SH-SY5Y (cell line): ENCODE results near the gene SELENOW.

Experiments
- GATA2 ChIP-seq: IDR thresholded peaks from 2 replicates; pipeline ENCODE4 v1.6.1; 2011; ENCODE audit warnings: mild to moderate bottlenecking, low read depth, low read length
- GATA3 ChIP-seq: IDR thresholded peaks from 2 replicates; pipeline ENCODE4 v1.6.1; 2011; ENCODE audit warnings: low read depth, mild to moderate bottlenecking, low read length, moderate library complexity

DNA sequence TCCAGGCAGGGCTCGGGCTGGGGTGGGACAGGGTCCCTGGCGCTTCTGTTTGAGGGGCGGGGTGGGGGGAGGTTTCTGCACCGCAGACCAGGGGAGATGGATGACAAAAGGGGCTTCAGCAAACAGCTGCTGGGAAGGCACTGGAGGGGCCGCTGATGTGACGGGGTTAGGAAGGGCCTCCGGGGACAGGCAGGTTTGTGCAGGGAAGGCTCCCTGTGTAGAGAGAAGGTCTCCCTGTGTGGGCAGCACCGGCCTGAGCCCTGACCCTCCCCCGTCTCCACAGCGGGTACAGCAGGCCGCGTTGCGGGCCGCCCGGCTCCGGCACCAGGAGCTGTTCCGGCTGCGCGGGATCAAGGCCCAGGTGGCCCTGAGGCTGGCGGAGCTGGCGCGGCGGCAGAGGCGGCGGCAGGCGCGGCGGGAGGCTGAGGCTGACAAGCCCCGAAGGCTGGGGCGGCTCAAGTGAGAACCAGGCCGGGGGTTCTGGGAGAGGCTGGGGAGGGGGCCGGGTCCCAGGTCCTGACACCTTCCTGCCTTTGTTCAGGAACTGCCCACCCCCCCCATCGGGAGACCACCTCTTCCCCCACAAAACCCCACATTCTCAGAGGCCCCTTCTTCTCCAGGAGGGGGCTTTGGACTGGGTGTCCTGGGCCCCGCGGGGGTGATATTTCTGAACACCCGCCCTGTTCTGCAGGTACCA lies 23.3 kb upstream of the SELENOW start:
- no peak for TF ChIP-seq GATA2
- TF ChIP-seq GATA3: no peak
